Fibroblast of skin of left biceps (primary cell): ENCODE measurements around the gene GARNL3.

Experiments
- DNase-seq, 2 experiments: peaks; one replicate each; pipeline ENCODE4 v3.0.0-alpha.2; 2013; ENCODE audit warnings: low read depth in 2 of 2

Gene GARNL3

GRCh38 chr9:127384901-127385300, 120.3 kb downstream of the GARNL3 start:
- DNase-seq, result no peak

- DNase-seq, result no peak
Observed at GRCh38 chr9:127386249-127386648, 121.7 kb downstream of the GARNL3 start.

GRCh38 chr9:127386981-127387380, 122.4 kb downstream of the GARNL3 start:
- DNase-seq, result no peak

- peak; percentile 93 to 94 for DNase-seq
Observed at GRCh38 chr9:127388037-127388855, 123.7 kb downstream of the GARNL3 start.

- no peak for DNase-seq
Observed at GRCh38 chr9:127388856-127389238, 124.3 kb downstream of the GARNL3 start.

- no peak for DNase-seq
Observed at GRCh38 chr9:127389381-127390247, 125.0 kb downstream of the GARNL3 start.

- no peak for DNase-seq
Observed at GRCh38 chr9:127390248-127390545, 125.6 kb downstream of the GARNL3 start.

- DNase-seq, result no peak
Observed at GRCh38 chr9:127390563-127390962, 126.0 kb downstream of the GARNL3 start.

- DNase-seq, result no peak
Observed at GRCh38 chr9:127392166-127392565, 127.6 kb downstream of the GARNL3 start.

- DNase-seq, result no peak
Observed at GRCh38 chr9:127392976-127393375, 128.4 kb downstream of the GARNL3 start.

- no peak for DNase-seq
Observed at GRCh38 chr9:127393645-127394044, 129.1 kb downstream of the GARNL3 start.

- no peak for DNase-seq
Observed at GRCh38 chr9:127395497-127396252, 131.1 kb downstream of the GARNL3 start.

GRCh38 chr9:127396253-127396807, 131.8 kb downstream of the GARNL3 start:
- no peak for DNase-seq

- peak; percentile 92 to 93 for DNase-seq
Observed at GRCh38 chr9:127396808-127397645, 132.5 kb downstream of the GARNL3 start, which contains the start of gene SLC2A8. TSS of gene SLC2A8 (plus strand) at chr9:127397169. CDS start at chr9:127397231, 62 bp downstream.

GRCh38 chr9:127397646-127398274, 133.2 kb downstream of the GARNL3 start:
- DNase-seq, result no peak

GRCh38 chr9:127398275-127398647, 133.7 kb downstream of the GARNL3 start:
- DNase-seq, result no peak

- DNase-seq, result no peak
Observed at GRCh38 chr9:127398715-127399400, 134.3 kb downstream of the GARNL3 start.

GRCh38 chr9:127399736-127400269, 135.2 kb downstream of the GARNL3 start:
- DNase-seq, result no peak

GRCh38 chr9:127402401-127403090, 138.0 kb downstream of the GARNL3 start:
- no peak for DNase-seq
